ENCODE data around the gene ZNF70. TPM values are rescaled to one million over a fixed set of nuclear protein-coding genes. Genes with fewer than 3 reads are reported as not detected.

Gene ZNF70
- total and polyA plus RNA-seq, 2 of the 4 experiments (the other 2 are of a cell fraction): 2.3 to 4.3 TPM

DNA sequence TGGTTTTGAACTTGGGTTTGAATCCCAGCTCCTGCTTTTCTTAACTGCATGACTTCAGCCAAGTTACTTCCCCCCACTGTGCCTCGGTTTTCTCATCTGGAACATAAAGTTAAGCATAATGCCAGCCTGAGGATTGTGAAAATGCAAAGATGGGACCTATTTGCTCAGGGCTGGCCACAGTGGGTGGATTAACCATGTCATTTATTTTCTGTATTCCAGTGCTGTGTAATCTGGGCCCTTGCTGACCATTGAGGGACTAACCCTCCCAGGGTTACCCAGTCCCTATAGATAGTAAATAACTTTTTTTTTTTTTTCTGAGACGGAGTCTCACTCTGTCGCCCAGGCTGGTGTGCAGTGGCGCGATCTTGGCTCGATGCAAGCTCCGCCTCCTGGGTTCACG is 4.8 kb upstream of the ZNF70 start:
- Histone ChIP-seq H3K9me1 (ENCODE audit: insufficient read depth, low read length) (no peaks in the 10 kb centered on the region), H3K18ac (ENCODE audit: low read depth, low read length) (no peak overlapping the region), H3K27ac (ENCODE audit: insufficient read depth, low read length) (no peak overlapping the region), H2BK20ac (ENCODE audit: low read depth, low read length) (no peak overlapping the region), H3K9ac (ENCODE audit: low read depth, low read length) (no peak overlapping the region), H2AFZ (replicated peaks; ENCODE audit: low read length, poor library complexity) (no peak overlapping the region), H3K14ac (replicated peaks; ENCODE audit: low read depth, low read length) (no peak overlapping the region), H3K27me3 (ENCODE audit: control insufficient read depth, insufficient read depth, low read length) (0 out of 2 replicates have a peak, but pooled peaks cover 1% of the 10 kb centered on the region), H2AK9ac (replicated peaks; ENCODE audit: low read depth, low read length, poor library complexity) (no peak overlapping the region), H3K4me1 (ENCODE audit: control insufficient read depth, insufficient read depth, low read length) (no peaks in the 10 kb centered on the region; the same call in 1 of the 2 replicates), H2BK5ac (ENCODE audit: low read depth, low read length, poor library complexity, severe bottlenecking) (no peak overlapping the region), H3K56ac (ENCODE audit: extremely low read depth, insufficient read depth, low read length) (no peak overlapping the region), H3K23ac (ENCODE audit: low read depth, low read length) (no peak overlapping the region), H2AK5ac (ENCODE audit: low read depth, low read length) (no peak overlapping the region), H3K79me1 (ENCODE audit: low read depth in 1 of 2, low read length in 2 of 2) (peaks cover 0 to under 1% of the 10 kb centered on the region in 2 experiments; a peak in 3 of 4 replicates), H3K4ac (ENCODE audit: low read depth, low read length) (no peak overlapping the region), H3K36me3 (ENCODE audit: control insufficient read depth, insufficient read depth, low read length) (no peaks in the 10 kb centered on the region), H3K9me3 (ENCODE audit: control insufficient read depth, insufficient read depth, low read length) (no peaks in the 10 kb centered on the region), H4K5ac (ENCODE audit: low read depth, low read length) (no peak overlapping the region), H3K4me3 (ENCODE audit: insufficient read depth, low read depth, low read length) (no peak overlapping the region), H3K4me2 (ENCODE audit: low read depth, low read length) (no peak overlapping the region), H4K91ac (ENCODE audit: insufficient read depth, low read depth, low read length) (no peak overlapping the region), H2BK120ac (ENCODE audit: low read depth, low read length) (no peak overlapping the region), H2BK15ac (ENCODE audit: low read depth, low read length) (no peak overlapping the region), H4K8ac (ENCODE audit: low read depth in 2 of 2, low read length in 2 of 2) (no peak overlapping the region), H4K20me1 (ENCODE audit: insufficient read depth, low read length) (no peaks in the 10 kb centered on the region)
- BruUV-seq (replicated peaks): no TSS peak
- dilution Hi-C loops (cut with HindIII; ENCODE audit: low sequenced_read_pairs, unreplicated experiment): no loop called here
- intact Hi-C loops (cut with micrococcal nuclease): no loop called here
- ChIA-PET CTCF (no interaction called here), POLR2A (ENCODE audit: unreplicated experiment) (no interaction called here)
- ATAC-seq (ENCODE audit: low read depth): no peak
- in situ Hi-C loops (cut with MboI; ENCODE audit: low sequenced_read_pairs): no loop called here
- TF ChIP-seq, protein P1, sequence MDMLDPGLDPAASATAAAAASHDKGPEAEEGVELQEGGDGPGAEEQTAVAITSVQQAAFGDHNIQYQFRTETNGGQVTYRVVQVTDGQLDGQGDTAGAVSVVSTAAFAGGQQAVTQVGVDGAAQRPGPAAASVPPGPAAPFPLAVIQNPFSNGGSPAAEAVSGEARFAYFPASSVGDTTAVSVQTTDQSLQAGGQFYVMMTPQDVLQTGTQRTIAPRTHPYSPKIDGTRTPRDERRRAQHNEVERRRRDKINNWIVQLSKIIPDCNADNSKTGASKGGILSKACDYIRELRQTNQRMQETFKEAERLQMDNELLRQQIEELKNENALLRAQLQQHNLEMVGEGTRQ (IDR thresholded peaks at IDR 0.05; ENCODE audit: low read depth, low read length): no peak
- TF ChIP-seq MAZ (IDR thresholded peaks at IDR 0.05; ENCODE audit: borderline replicate concordance, low read depth, low read length) (no peak), RFX5 (IDR thresholded peaks at IDR 0.05; ENCODE audit: low read depth, low read length) (no peak), FOS (IDR thresholded peaks at IDR 0.05; ENCODE audit: low read depth, low read length) (no peak), BHLHE40 (IDR thresholded peaks at IDR 0.05; ENCODE audit: low read depth, low read length) (no peak), MAFK (IDR thresholded peaks at IDR 0.05; ENCODE audit: low read depth, low read length) (no peak), MXI1 (IDR thresholded peaks at IDR 0.05; ENCODE audit: borderline replicate concordance, low read depth, low read length) (no peak), RCOR1 (IDR thresholded peaks at IDR 0.05; ENCODE audit: insufficient replicate concordance, low read length) (no peak), POLR2A (IDR thresholded peaks at IDR 0.05; ENCODE audit: low read depth, low read length) (no peak), SMC3 (IDR thresholded peaks at IDR 0.05; ENCODE audit: low read depth, low read length) (no peak)
- TF ChIP-seq, protein P2, sequence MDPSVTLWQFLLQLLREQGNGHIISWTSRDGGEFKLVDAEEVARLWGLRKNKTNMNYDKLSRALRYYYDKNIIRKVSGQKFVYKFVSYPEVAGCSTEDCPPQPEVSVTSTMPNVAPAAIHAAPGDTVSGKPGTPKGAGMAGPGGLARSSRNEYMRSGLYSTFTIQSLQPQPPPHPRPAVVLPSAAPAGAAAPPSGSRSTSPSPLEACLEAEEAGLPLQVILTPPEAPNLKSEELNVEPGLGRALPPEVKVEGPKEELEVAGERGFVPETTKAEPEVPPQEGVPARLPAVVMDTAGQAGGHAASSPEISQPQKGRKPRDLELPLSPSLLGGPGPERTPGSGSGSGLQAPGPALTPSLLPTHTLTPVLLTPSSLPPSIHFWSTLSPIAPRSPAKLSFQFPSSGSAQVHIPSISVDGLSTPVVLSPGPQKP (IDR thresholded peaks at IDR 0.05; ENCODE audit: borderline replicate concordance, low read depth, low read length): no peak
- WGBS, 2 experiments (ENCODE audit: extremely low coverage in 2 of 2, insufficient read length in 1 of 2): no CpG with 5 or more reads among the region's 8 CpGs
- DNase-seq: no peak

Measured in IMR-90 (cell line).